Ammon's horn (tissue), 1 donor: Measurements from ENCODE around the gene IREB2.
A peak's percentile ranks its signal among the peaks of the same experiment; 100 is the strongest.
"Not testable (repeated sequence)": the region's sequence is repeated elsewhere in the genome, so short reads cannot be mapped to it uniquely, and the experiment has no call there.

ENCODE experiments used
- DNase-seq: peaks from one replicate; pipeline ENCODE4 v3.0.0-alpha.2; 2016; ENCODE audit warnings: low spot score

The IREB2 gene

GRCh38 chr15:78407608-78408354 is 30.2 kb upstream of the IREB2 start:
- DNase-seq = no peak

- no peak for DNase-seq
These were observed 29.7 kb upstream of the IREB2 start for GRCh38 chr15:78408355-78408640.

DNA sequence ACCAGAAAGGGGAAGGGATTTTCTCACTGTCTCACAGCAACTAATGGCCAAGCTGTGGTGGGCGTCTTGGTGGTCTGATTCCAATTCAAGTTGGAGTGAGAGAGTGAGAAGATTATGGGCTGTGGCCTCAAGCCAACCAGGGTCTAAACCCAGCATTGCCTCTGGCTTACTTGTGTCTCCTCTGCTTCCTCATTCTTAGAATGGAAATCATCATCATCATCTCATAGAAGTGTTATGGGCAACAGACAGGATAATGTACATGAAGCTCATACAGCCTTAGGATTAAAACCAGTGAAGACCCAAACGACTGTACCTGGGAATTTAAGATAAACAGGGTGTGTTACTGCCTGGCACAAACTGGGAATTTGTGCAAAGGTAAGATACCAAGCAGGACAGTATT is 29.1 kb upstream of the IREB2 start:
- no peak for DNase-seq

- DNase-seq = no peak
These were observed 27.0 kb upstream of the IREB2 start for GRCh38 chr15:78411061-78411460.

GRCh38 chr15:78414621-78415250 is 23.3 kb upstream of the IREB2 start:
- no peak for DNase-seq

DNA sequence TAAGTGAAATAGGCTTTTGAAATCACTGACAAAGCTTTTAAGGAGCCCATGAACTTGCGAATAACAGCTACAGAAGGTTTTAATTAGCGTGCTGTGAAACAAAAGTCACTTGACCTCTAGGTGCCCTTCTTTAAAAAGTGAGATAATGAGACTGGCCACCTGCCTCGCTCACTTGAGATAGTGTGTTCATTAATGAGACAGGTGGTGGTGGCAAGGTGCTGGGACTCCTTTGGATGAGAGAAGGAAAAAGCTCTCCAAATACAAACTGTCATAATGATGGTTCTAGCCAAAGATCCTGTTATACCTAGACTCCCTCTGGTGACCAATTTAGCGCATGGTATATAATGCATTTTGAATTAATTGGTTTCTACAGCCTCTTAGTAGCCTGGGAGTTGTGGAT is 22.7 kb upstream of the IREB2 start:
- no peak for DNase-seq

DNA sequence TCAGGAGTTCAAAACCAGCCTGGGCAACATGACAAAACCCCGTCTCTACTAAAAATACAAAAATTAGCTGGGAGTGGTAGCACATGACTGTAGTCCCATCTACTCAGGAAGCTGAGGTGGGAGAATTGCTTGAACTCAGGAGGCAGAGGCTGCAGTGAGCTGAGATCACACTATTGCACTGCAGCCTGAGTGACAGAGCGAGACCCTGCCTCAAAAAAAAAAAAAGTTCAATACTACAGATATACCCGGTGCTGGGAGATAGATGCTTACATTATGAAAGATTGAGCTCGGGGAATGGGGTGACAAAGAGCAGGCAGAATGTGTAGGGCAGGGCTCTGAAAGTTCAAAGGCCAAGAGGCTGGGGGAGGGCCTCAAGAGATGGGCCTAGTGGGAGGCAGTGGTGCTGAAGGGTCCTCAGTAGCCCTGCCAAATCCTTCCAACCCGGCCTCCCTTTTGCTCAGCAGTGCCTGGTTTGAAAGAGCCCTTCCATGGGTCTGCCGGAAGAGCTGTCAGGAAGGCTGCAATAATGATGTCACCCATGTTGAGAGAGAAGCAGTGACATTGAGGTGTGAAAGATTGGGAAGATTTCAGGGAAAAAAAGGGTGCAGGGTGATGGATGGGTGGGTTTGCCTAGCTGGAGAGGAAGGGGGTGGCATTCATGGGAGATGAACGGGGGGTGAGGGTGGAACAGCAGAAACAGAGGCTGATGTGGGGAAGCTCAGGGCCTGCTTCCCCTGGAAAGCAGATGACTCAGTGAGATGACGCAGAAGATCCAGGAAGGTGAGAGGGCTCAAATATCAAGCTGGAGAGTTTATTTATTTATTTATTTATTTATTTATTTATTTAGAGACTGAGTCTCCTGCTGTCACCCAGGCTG is 20.0 kb upstream of the IREB2 start:
- DNase-seq = no peak

GRCh38 chr15:78418686-78419085 is 19.3 kb upstream of the IREB2 start:
- no peak for DNase-seq

DNA sequence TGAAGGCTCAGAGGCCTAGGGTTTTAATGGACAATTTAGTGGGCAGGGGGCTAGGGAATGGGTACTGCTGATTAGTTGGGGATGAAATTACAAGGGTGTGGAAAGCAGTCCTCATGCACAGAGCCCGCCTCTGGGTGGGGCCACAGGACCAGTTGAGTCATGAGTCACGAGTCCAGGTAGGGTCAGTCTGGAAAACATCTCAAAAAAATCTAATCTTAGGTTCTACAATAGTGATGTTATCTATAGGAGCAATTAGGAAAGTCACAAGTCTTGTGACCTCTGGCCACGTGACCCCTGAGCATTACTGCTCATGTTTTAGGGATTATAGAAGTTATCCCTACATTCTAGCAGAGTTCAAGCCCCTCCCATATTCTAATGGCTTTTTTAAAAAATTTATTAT is 18.6 kb upstream of the IREB2 start:
- no peak for DNase-seq

DNA sequence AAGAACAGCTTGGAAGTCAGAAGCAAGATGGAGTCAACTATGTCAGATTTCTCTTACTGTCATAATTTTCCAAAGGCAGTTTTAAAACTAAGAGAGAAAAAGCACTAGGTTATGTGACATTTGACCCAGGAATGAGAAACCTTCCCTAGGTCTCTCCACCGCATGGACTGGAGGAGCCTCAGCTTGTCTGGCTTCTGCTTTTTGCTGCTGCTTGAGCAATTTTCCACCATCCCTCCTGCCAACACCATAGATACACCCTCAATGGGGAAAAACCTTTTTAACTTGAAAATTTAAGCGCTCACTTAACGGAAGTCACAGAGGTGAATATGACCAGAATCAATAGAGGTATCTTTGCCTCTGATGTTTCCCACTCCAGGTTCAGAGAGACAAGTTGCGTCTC is 17.8 kb upstream of the IREB2 start:
- DNase-seq = no peak

- DNase-seq = no peak
These were observed 17.2 kb upstream of the IREB2 start for GRCh38 chr15:78420766-78421165.

GRCh38 chr15:78421238-78421965 is 16.6 kb upstream of the IREB2 start:
- DNase-seq = no peak

DNA sequence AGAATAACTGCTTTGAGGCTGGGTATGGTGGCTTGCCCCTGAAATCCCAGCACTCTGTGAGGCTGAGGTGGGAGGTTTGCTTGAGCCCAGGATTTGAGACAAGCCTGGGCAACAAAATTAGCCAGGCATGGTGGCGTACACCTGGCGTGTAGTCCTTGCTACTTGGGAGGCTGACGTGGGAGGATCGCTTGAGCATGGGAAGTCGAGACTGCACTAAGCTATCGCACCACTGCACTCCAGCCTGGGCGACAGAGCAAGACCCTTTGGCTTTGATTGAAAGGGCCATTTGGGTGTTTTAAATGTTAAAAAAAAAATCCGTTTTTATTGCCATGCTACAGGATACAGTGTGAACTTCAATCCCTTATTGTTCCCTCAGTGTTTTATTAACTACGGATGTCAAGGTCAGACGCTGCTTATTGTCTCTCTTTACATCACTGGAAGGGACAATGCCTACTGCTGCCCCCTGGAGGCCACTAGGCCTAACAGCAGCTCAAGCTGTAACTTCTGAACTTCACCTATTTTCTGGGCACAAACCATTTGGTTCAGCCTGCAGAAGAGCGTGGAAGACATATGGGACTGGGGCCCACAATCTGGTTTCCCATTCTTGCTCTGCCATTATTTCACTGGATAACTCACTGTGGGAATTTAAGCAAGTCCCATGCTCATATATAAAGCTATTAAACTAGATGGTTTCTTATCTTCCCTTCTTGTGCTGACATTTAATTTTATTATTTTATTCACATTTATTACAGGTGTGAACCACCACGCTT is 15.3 kb upstream of the IREB2 start:
- peak; percentile 81 for DNase-seq

GRCh38 chr15:78424673-78425072 is 13.3 kb upstream of the IREB2 start:
- no peak for DNase-seq

DNA sequence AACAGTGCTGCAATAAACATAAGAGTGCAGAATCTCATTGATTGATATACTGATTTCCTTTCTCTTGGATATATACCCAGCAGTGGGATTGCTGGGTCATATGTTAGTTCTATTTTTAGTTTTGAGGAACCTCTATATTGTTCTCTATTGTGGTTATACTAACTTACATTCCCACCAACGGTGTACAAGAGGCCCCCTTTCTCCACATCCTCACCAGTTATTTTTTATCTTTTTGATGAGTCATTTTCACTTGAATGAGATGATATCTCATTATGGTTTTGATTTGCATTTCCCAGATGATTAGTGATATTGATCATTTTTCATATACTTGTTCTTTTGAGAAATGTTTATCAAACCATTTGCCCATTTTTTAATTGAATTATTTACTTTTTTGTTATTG is 12.4 kb upstream of the IREB2 start:
- no peak for DNase-seq

DNA sequence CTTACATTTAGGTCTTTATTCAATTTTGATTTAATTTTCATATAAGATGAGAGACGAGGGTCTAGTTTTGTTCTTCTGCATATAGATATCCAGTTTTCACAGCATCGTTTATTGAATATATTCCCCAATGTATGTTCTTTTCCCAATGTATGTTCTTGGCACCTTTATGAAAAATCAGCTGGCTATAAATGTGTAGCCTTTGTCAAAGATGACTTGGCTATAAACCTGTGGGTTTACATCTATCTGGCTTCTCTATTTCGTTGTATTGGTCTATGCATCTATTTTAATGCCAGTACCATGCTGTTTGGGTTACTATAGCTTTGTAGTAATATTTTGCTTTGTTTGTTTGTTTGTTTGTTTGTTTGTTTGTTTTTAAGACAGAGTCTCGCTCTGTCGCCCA is 11.7 kb upstream of the IREB2 start:
- no peak for DNase-seq

- no peak for DNase-seq
These were observed 10.1 kb upstream of the IREB2 start for GRCh38 chr15:78427953-78428352.

GRCh38 chr15:78429477-78429876 is 8.5 kb upstream of the IREB2 start:
- DNase-seq = peak; percentile 28

DNA sequence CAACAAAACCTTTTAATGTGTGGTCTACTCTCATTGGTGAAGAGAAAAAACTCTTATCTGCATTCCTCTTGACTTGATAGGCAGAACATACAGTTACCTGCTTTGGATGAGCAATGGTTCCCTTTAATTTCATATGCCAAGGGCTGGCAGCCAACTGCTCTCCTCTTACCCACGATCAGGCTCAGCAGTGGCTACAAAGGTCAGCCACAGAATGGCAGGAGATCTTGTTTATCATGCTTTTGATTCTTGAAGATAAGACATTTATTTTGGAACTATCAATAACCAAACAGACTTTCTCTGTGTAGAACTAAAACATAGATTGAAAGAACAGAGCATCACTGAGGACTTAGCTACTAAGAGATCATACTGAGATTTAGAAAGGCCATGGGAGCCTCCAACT is 6.1 kb upstream of the IREB2 start:
- no peak for DNase-seq

DNA sequence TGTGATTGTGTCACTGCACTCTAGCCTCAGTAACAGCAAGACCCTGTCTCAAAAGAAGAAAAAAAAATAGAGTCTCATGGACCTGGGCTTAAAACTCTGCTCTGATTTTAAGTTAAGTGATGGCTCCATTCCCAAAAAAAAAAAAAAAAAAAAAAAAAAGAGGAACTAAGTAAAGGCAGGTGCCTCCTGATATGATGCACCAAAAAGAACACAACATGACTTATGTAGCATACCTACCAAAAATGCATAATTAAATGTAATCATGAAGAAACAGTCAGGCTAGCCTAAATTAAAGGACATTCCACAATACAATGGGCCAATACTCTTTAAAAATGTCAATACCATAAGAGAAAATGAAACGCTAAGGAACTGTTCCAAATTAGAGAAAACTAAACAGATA is 5.4 kb upstream of the IREB2 start:
- no peak for DNase-seq

DNA sequence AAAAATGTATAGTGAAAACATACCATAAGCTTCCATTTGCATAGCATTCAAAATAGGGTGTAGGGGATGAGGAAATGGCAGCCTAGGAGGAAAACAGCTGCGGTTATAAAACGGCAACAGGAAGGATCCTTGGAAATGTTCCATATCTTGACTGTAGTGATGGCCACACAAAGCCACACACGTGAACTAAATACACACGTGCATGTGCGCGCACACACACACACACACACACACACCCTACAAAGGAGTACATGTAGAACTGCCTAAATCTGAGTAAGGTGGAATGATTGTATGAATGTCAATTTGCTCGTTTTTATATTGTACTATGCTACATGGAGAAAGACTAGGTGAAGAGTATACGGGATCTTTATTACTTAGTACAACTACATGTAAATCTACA is 3.9 kb upstream of the IREB2 start:
- DNase-seq = no peak

DNA sequence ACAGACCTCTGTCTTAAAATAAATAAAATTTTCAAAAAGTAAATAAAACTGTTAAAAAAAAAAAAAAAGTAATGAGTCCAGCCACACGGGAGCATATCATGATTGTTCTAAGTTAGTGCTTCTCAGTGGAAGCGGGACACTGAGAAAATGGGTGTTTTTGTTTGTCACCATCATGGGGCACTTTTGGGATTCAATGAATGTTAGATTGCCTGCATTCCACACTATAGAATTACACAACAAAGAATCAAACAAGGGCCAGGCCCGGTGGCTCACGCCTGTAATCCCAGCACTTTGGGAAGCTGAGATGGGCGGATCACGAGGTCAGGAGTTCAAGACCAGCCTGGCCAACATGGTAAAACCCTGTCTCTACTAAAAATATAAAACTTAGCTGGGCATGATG is 3.3 kb upstream of the IREB2 start:
- DNase-seq = not testable (repeated sequence)
